ENCODE measurements around the gene CARNS1. TPM values are rescaled to one million over a fixed set of nuclear protein-coding genes. Genes with fewer than 3 reads are reported as not detected.

The CARNS1 gene
- total and polyA plus RNA-seq, 9 of the 15 experiments (the other 6 are each of a cell fraction or from before 2014, with no cell fraction given): 0.01 to 0.18 (median 0.06) TPM; not detected in 3

DNA sequence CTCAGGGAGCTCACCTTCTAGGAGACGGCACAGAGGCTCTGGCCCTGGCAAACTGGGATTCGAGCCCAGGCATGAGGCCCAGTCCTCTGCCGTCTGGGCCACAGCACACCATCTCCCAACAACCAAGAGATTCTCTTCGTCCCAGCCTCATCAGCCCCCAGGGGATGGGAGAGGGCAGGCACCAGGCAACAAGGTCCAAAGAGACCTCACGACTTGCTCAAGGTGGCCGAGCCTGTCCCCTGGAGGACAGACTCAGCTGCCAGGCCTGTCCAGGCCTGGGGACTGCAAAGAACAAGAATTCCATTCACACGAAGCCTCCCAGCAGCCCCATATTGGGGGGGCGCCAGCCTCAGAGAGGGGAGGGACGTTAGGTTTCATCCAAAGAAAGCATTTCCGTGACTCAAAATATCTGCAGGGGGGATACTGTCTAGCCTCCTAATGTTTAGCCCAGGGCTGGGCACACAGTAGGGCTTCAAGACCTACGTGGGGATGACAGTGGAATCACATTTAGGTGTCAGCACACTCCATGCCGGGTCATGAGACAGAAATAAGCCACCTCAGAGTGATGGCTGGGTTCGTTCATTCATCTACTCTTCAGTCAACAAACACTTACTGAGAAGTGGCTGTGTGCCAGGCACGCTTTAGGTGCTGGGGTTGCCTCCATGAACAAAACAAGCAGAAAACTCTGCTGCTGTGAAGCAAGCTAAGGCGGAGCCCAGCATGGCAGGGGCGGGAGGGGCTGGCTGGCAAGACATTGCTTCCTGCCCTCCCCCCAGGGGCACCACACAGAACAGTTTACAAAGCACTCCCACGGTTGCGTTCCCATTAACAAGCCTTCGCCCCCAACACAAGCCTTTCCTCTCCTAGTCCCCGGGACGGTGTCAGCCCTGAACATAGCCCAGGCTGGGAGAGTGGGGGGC, 1.2 kb downstream of the CARNS1 start:
- Histone ChIP-seq H3K9ac (ENCODE audit: insufficient read depth in 1 of 2, low read depth in 2 of 2, low read length in 2 of 2) (no peak overlapping the region), H3K27ac (ENCODE audit: extremely low read depth, low read depth, low read length) (no peak overlapping the region), H4K20me1 (replicated peaks; ENCODE audit: control insufficient read depth, insufficient read depth, low read length) (no peaks in the 10 kb centered on the region; the same call in 1 of the 2 replicates), H3K27me3 (ENCODE audit: control insufficient read depth in 2 of 2, insufficient read depth in 2 of 2, low read length in 2 of 2) (no peaks in the 10 kb centered on the region), H3K4me1 (replicated peaks in 1 of 2; ENCODE audit: control insufficient read depth in 2 of 2, insufficient read depth in 2 of 2, low read length in 2 of 2) (peaks cover 19 to 77% of the 10 kb centered on the region in 2 experiments), H3K4me3 (no peak overlapping the region), H3K36me3 (ENCODE audit: control insufficient read depth, insufficient read depth, low read length) (no peaks in the 10 kb centered on the region), H2AFZ (ENCODE audit: low read depth, low read length) (no peak overlapping the region), H3K79me2 (ENCODE audit: control insufficient read depth, insufficient read depth, low read length) (peaks cover 8% of the 10 kb centered on the region; the same call in 1 of the 3 replicates), H3K9me1 (ENCODE audit: control insufficient read depth, insufficient read depth, low read length) (no peaks in the 10 kb centered on the region), H3K4me2 (ENCODE audit: insufficient read depth, low read length) (no peak overlapping the region), H3K9me3 (replicated peaks; ENCODE audit: control insufficient read depth, insufficient read depth, low read depth, low read length) (no peaks in the 10 kb centered on the region)
- intact Hi-C loops (cut with micrococcal nuclease): no loop called here
- CTCF ChIA-PET (ENCODE audit: low intra/inter-chr PET ratio): no interaction called here
- TF ChIP-seq ZNF175 (CRISPR knock-in tag; IDR thresholded peaks at IDR 0.05; ENCODE audit: low read depth) (no peak), ZNF696 (CRISPR knock-in tag; conservative IDR thresholded peaks at IDR 0.05) (no peak), POLR2G (IDR thresholded peaks at IDR 0.05; ENCODE audit: low read depth, low read length) (0 out of 2 replicates have a peak, but pooled peaks have one; percentile 27), ZEB2 (IDR thresholded peaks at IDR 0.05) (no peak), ZKSCAN1 (IDR thresholded peaks at IDR 0.05; ENCODE audit: low read depth, low read length) (peak; percentile 96), POLR2H (tag; IDR thresholded peaks at IDR 0.05; ENCODE audit: low read depth) (no peak), IRF2 (CRISPR knock-in tag; IDR thresholded peaks at IDR 0.05) (no peak), TEAD2 (tag; IDR thresholded peaks at IDR 0.05) (no peak), SMAD1 (IDR thresholded peaks at IDR 0.05; ENCODE audit: low read depth, low read length, partially characterized antibody) (no peak), NFIC (IDR thresholded peaks at IDR 0.05) (peak; percentile 68), ZFP1 (CRISPR knock-in tag; IDR thresholded peaks at IDR 0.05) (no peak), CAMTA2 (CRISPR knock-in tag; conservative IDR thresholded peaks at IDR 0.05) (no peak)
- TF ChIP-seq, protein P1, sequence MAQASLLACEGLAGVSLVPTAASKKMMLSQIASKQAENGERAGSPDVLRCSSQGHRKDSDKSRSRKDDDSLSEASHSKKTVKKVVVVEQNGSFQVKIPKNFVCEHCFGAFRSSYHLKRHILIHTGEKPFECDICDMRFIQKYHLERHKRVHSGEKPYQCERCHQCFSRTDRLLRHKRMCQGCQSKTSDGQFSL (CRISPR knock-in tag; IDR thresholded peaks at IDR 0.05): peak; percentile 32; the same call in 1 of the 2 replicates
- TF ChIP-seq, protein P1 (tag; IDR thresholded peaks at IDR 0.05): no peak
- TF ChIP-seq, protein P2, sequence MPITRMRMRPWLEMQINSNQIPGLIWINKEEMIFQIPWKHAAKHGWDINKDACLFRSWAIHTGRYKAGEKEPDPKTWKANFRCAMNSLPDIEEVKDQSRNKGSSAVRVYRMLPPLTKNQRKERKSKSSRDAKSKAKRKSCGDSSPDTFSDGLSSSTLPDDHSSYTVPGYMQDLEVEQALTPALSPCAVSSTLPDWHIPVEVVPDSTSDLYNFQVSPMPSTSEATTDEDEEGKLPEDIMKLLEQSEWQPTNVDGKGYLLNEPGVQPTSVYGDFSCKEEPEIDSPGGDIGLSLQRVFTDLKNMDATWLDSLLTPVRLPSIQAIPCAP (CRISPR knock-in tag; IDR thresholded peaks at IDR 0.05; ENCODE audit: borderline replicate concordance): no peak
- TF ChIP-seq, protein P3, sequence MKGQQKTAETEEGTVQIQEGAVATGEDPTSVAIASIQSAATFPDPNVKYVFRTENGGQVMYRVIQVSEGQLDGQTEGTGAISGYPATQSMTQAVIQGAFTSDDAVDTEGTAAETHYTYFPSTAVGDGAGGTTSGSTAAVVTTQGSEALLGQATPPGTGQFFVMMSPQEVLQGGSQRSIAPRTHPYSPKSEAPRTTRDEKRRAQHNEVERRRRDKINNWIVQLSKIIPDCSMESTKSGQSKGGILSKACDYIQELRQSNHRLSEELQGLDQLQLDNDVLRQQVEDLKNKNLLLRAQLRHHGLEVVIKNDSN (CRISPR knock-in tag; IDR thresholded peaks at IDR 0.05): no peak
- in situ Hi-C loops (cut with MboI): no loop called here
- BruUV-seq (replicated peaks): no TSS peak
- 40% methylated on average over 21 of the region's 21 CpGs for WGBS (ENCODE audit: insufficient coverage, low coverage, missing lambda C conversion rate)
- ATAC-seq: no peak
- DNase-seq (ENCODE audit: extremely low read depth in 1 of 4, low spot score in 3 of 4): no peak
- POLR2A ChIA-PET: interaction anchor here (0.7 to 2.3 kb wide), 4 partner anchors 8 to 622 kb away, joined by 3 to 8 read pairs (median 5); partner anchors contain the start of gene PPP1CA
- peak; percentile 69 for FAIRE-seq

Data from K562 (cell line).